AG09309 (cell line): ENCODE data around the gene FRMD4A.

ENCODE experiments used
- DNase-seq: peaks from one replicate; pipeline ENCODE4 v3.0.0-alpha.2; 2010; ENCODE audit warnings: low read depth
- H3K4me3 ChIP-seq: 2 replicates; pipeline ENCODE4 v1.5.1; 2011; ENCODE audit warnings: mild to moderate bottlenecking, low read depth, low read length, moderate library complexity; ENCODE audit not compliant: control insufficient read depth
- TF ChIP-seq, protein P1 (sequence below): IDR thresholded peaks from 2 replicates; pipeline ENCODE4 v1.5.1; 2011; ENCODE audit warnings: mild to moderate bottlenecking, low read depth, low read length, inconsistent platforms; ENCODE audit not compliant: insufficient read depth, control insufficient read depth; ENCODE audit errors: missing control alignments

FRMD4A gene

DNA sequence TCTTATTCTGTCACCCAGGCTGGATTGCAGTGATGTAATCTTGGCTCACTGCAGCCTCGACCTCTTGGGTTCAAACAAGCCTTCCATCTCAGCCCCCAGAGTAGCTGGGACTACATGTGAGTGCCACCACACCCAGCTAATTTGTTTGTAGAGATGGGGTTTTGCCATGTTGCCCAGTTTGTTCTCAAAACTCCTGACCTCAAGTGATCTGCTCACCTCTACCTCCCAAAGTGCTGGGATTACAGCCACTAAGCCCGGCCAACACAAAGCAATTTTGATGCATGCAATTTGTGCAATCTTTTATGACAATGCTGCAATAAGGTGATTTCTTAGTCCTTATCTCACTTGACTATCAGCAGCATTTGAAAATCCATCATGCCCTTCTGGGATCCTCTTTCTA, 333.1 kb downstream of the FRMD4A start:
- no peak overlapping the region for H3K4me3 ChIP-seq
- DNase-seq = no peak
- TF ChIP-seq, protein P1, sequence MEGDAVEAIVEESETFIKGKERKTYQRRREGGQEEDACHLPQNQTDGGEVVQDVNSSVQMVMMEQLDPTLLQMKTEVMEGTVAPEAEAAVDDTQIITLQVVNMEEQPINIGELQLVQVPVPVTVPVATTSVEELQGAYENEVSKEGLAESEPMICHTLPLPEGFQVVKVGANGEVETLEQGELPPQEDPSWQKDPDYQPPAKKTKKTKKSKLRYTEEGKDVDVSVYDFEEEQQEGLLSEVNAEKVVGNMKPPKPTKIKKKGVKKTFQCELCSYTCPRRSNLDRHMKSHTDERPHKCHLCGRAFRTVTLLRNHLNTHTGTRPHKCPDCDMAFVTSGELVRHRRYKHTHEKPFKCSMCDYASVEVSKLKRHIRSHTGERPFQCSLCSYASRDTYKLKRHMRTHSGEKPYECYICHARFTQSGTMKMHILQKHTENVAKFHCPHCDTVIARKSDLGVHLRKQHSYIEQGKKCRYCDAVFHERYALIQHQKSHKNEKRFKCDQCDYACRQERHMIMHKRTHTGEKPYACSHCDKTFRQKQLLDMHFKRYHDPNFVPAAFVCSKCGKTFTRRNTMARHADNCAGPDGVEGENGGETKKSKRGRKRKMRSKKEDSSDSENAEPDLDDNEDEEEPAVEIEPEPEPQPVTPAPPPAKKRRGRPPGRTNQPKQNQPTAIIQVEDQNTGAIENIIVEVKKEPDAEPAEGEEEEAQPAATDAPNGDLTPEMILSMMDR = no peak

DNA sequence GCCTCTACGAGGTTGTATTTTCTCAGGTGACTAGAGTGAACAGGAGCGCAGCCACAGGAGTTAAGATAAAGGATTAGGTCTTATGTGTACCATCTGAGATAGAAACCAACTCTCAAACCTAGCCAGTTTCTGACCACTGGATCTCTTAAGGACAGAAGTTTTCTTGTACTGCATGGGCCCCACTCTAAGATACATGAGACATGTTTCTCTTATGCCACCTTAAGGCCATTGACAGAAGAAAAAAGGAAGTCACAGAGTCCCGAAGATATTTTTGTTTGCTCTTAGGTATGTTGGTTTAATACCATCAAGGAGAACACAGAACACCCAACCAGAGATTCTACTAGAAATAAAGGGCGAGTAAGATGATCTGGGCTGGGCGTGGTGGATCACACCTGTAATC, 335.8 kb downstream of the FRMD4A start:
- no peak for DNase-seq
- H3K4me3 ChIP-seq = no peak overlapping the region
- TF ChIP-seq, protein P1 = no peak

DNA sequence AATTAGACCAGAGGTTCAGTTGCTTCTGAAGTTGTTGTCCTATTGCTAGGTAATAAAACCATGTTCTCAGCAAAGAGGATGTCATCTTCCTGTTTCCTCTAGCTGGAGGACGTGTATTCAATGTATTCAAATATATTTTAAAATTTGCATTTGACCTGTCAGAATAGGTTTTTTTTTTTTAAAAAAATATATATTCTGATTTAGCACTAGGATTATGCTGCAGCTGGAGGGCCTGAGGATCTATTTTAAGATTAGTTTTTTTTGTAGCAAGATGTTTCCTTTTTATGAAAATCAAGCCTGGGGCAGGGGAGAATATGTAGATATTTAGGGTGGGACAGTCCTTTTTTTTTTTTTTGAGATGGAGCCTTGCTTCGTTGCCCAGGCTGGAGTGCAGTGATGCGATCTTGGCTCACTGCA, 337.0 kb downstream of the FRMD4A start:
- no peak for DNase-seq
- no peak overlapping the region for H3K4me3 ChIP-seq
- TF ChIP-seq, protein P1 = no peak

DNA sequence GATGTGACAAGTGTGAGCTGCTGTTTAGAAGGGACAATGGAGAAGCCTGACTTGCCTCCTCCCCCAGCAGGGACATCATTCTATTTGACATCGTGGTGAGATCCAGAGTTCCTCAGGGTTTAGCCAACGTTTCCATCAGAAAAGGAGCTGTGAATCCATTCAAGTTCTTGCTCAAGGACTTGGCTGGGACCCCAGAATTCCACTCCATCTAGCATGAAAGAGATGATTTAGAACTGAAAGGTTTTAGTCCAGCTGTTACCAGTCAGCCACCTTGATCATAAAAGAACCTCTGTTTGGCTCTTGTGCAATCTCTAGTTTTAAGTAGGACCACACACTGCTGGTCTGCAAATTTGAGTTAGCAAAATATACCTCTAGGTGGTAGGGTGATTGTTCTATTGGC, 337.6 kb downstream of the FRMD4A start:
- no peak overlapping the region for H3K4me3 ChIP-seq
- TF ChIP-seq, protein P1 = no peak
- DNase-seq = peak; percentile 69

DNA sequence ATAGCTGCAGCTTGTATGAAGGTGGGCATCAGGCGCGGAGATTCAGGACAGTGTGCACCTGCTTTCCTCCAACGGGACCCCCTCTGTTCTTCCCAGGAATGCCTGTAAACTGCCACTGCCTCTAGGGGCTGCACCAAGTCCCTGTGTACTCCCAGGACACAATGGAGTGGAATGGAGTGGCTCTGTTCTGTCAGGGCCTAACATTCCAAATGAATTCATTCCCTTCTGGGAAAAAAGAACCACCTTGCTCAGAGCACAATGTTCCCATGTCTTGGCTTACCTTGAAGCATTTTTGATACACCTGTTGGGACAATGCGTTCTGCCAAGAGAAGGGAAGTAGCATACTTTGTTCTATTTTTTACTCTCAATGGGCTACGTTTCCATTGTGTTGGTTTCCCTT, 339.4 kb downstream of the FRMD4A start:
- no peak for DNase-seq
- TF ChIP-seq, protein P1 = peak; percentile 12
- H3K4me3 ChIP-seq = no peak overlapping the region

DNA sequence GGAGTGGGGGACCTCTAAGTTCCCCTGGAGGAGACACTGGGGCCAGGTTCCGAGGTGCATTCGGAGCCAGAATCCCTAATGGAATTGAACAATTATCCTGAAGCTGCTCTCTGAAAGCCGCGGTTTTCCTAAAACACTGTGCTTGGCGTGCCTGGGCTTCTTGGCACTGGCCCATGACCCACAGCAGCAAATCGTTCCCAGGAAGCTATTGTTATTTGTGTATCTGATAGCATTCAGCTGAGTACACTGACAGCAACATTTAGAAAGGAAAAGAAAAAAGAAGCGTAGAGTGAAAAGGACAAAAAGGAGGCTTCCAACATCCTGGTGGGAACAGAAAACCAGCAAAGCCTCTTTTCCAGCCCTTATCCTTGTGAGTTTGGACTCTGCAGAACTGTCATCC, 339.8 kb downstream of the FRMD4A start:
- H3K4me3 ChIP-seq = no peak overlapping the region
- TF ChIP-seq, protein P1 = no peak
- DNase-seq = no peak

DNA sequence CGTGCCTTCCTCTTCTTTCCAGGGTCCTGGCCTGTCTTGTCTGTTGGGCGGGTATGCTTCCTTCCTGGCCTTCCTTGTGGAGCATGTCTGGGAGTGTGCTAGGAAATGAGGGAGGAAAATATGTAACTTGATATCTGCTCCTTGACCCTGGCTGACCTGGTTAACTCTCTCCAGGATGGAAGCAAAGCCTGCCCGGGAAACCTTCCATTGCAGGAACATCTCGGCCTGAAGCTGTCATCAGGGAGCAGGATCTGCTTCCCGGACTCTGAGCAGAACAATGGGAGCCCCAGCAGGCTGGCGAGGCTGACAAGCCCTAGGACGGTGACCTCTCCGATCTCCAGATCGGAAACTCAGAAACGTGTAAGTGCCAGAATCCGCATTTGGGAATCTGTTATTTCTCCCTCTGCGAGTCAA, 340.3 kb downstream of the FRMD4A start:
- no peak overlapping the region for H3K4me3 ChIP-seq
- no peak for DNase-seq

More for the DNA sequence above, 340.3 kb downstream of the FRMD4A start:
- TF ChIP-seq, protein P1 = no peak
